ENCODE measurements around the gene SMC1B. TPM values are rescaled to one million over a fixed set of nuclear protein-coding genes. Genes with fewer than 3 reads are reported as not detected.
A peak's percentile ranks its signal among the peaks of the same experiment; 100 is the strongest.

The SMC1B gene
- total RNA-seq, 2 donors from 2014 or later: not detected

DNA sequence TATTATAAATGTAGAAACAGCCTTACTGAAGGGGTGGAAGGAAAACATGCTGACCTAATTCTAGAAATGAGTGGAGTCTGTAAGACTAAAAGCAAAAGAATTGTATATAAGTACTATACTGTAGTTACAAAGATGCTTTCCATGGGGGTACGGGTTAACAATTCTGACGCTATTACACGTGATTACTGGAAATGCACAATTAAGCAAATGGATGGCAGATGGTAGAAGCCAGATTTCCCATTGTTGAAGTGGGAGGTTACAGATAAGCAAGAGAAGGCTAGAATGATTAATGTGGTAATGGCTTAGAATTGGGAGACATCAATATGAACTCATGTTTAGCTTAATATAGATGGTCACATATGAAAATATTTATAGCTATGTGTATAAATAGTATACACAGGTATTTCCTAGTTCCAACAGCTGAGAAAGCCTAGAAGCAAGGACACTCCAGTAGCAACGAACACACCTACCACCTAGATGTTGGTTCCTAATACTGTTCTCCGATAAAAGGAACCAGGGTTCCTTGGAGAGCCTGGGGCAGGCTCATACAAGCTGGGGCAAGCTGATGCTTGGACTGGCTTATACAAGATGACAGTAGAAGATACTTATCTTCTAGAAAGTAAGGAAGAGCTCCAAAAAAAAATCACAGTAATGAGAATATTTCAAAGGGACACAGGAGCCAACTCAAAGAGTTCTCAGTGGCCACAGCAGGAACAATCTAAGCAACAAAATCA, 13.5 kb downstream of the SMC1B start:
- ATAC-seq (no peak), DNase-seq (no peak)
- Histone ChIP-seq H3K27me3 (no peaks in the 10 kb centered on the region), H3K36me3 (replicated peaks in 1 of 2; ENCODE audit: insufficient read depth in 1 of 2, low read depth in 2 of 2) (no peaks in the 10 kb centered on the region), H3K9me3 (no peaks in the 10 kb centered on the region), H3K27ac (no peak overlapping the region), H3K4me1 (no peaks in the 10 kb centered on the region), H3K4me3 (no peak overlapping the region)
- WGBS, 2 donors: 85 to 92% methylated on average over 5 of the region's 5 CpGs
- intact Hi-C loops (cut with DNase I): no loop called here
- TF ChIP-seq, protein P1, sequence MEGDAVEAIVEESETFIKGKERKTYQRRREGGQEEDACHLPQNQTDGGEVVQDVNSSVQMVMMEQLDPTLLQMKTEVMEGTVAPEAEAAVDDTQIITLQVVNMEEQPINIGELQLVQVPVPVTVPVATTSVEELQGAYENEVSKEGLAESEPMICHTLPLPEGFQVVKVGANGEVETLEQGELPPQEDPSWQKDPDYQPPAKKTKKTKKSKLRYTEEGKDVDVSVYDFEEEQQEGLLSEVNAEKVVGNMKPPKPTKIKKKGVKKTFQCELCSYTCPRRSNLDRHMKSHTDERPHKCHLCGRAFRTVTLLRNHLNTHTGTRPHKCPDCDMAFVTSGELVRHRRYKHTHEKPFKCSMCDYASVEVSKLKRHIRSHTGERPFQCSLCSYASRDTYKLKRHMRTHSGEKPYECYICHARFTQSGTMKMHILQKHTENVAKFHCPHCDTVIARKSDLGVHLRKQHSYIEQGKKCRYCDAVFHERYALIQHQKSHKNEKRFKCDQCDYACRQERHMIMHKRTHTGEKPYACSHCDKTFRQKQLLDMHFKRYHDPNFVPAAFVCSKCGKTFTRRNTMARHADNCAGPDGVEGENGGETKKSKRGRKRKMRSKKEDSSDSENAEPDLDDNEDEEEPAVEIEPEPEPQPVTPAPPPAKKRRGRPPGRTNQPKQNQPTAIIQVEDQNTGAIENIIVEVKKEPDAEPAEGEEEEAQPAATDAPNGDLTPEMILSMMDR (IDR thresholded peaks at IDR 0.05): no peak
- TF ChIP-seq POLR2A (IDR thresholded peaks at IDR 0.05): no peak

DNA sequence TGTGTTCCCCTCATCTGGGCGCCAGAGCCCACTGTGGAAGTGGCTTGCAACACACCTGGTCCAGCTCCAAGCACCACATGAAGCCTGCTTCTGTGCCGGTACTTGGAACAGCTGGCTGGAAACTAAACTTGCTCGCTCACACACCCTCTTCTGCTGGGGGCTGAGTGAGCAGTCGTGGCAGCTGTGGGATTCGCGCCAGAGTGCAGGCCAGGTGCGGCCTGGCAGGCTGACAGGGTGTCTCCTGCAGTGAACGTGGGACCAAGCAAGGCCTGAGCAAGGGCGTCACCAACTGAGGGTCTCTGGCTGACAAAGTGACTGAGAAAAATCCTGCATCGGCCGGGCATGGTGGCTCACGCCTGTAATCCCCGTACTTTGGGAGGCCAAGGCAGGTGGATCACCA, 15.2 kb downstream of the SMC1B start:
- TF ChIP-seq, protein P1 (IDR thresholded peaks at IDR 0.05): no peak
- TF ChIP-seq POLR2A (IDR thresholded peaks at IDR 0.05): no peak
- Histone ChIP-seq H3K9me3 (no peaks in the 10 kb centered on the region), H3K4me1 (no peaks in the 10 kb centered on the region), H3K27ac (no peak overlapping the region), H3K27me3 (no peaks in the 10 kb centered on the region), H3K4me3 (no peak overlapping the region), H3K36me3 (replicated peaks in 1 of 2; ENCODE audit: insufficient read depth in 1 of 2, low read depth in 2 of 2) (no peaks in the 10 kb centered on the region)
- DNase-seq: peak in 1 of 4 donors; percentile 57
- WGBS, 2 donors: 53 to 100% methylated on average over 2 to 9 of the region's 13 CpGs
- ATAC-seq: no peak
- intact Hi-C loops (cut with DNase I): no loop called here

- H3K4me1 ChIP-seq: no peaks in the 10 kb centered on the region
- intact Hi-C loops (cut with DNase I): no loop called here
- DNase-seq: no peak
Measured at GRCh38 chr22:45397806-45398205, 15.6 kb downstream of the SMC1B start.

DNA sequence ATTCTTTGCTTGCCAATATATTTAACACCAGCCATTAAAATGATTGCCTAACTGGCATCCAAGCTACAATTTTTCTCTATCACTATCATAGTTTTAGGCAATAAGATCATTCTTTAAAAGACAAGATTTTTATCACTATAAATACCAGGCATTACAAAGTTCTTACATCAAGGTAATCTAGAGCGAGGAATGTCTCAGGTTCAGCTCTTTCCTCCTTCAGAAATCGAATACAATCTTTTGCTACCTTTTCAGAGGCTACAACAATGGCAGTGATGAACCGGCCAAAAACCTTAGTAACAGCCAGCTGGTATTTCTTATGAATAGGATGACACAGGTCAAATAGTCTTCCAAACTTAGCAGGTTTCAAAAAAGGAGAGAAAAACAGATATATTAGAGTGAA, 23.9 kb downstream of the SMC1B start:
- DNase-seq (no peak), ATAC-seq (no peak)
- no peak overlapping the region for H3K4me3 ChIP-seq
- no peak for TF ChIP-seq POLR2A (IDR thresholded peaks at IDR 0.05)
- TF ChIP-seq, protein P1 (IDR thresholded peaks at IDR 0.05): no peak
- intact Hi-C loops (cut with DNase I): no loop called here
- no peaks in the 10 kb centered on the region for H3K4me1 ChIP-seq
- H3K27me3 ChIP-seq: no peaks in the 10 kb centered on the region
- no peaks in the 10 kb centered on the region for H3K9me3 ChIP-seq
- WGBS, 2 donors: 74% methylated on average over 3 of the region's 3 CpGs
- H3K36me3 ChIP-seq (replicated peaks in 1 of 2; ENCODE audit: insufficient read depth in 1 of 2, low read depth in 2 of 2): no peaks in the 10 kb centered on the region
- no peak overlapping the region for H3K27ac ChIP-seq

More at GRCh38 chr22:45397806-45398205, 15.6 kb downstream of the SMC1B start:
- WGBS, 2 donors: 72% methylated on average over 3 to 5 of the region's 5 CpGs
- Histone ChIP-seq H3K9me3 (no peaks in the 10 kb centered on the region), H3K4me3 (no peak overlapping the region), H3K27me3 (no peaks in the 10 kb centered on the region), H3K36me3 (replicated peaks in 1 of 2; ENCODE audit: insufficient read depth in 1 of 2, low read depth in 2 of 2) (no peaks in the 10 kb centered on the region), H3K27ac (no peak overlapping the region)
- no peak for ATAC-seq
- TF ChIP-seq, protein P1 (IDR thresholded peaks at IDR 0.05): no peak
- TF ChIP-seq POLR2A (IDR thresholded peaks at IDR 0.05): no peak

GRCh38 chr22:45381348-45381747, 32.1 kb downstream of the SMC1B start:
- Histone ChIP-seq H3K4me1 (no peaks in the 10 kb centered on the region), H3K27ac (no peak overlapping the region), H3K4me3 (no peak overlapping the region), H3K36me3 (replicated peaks in 1 of 2; ENCODE audit: insufficient read depth in 1 of 2, low read depth in 2 of 2) (no peaks in the 10 kb centered on the region), H3K9me3 (no peaks in the 10 kb centered on the region), H3K27me3 (no peaks in the 10 kb centered on the region)
- ATAC-seq (no peak), DNase-seq (no peak)
- no peak for TF ChIP-seq POLR2A (IDR thresholded peaks at IDR 0.05)
- TF ChIP-seq, protein P1 (IDR thresholded peaks at IDR 0.05): no peak
- intact Hi-C loops (cut with DNase I): no loop called here
- 78 to 86% methylated on average over 2 of the region's 2 CpGs for WGBS, 2 donors
